Ramos (cell line): ENCODE measurements around the gene DOK4.

ENCODE experiments used
- in situ Hi-C: fragments of 300-500 bp; cut with MboI; formaldehyde crosslinking; loops from one replicate; pipeline ENCODE4 v1.14.3; 2022; ENCODE audit warnings: low sequenced_read_pairs; ENCODE audit not compliant: unreplicated experiment

DOK4 gene

GRCh38 chr16:57522960-57523359 lies 36.7 kb upstream of the DOK4 start:
- in situ Hi-C loops, result no loop called here

GRCh38 chr16:57519796-57520360 lies 33.6 kb upstream of the DOK4 start:
- in situ Hi-C loops, result loop anchor here (5.0 kb wide), 2 partner anchors 98 to 218 kb away; no protein-coding TSS in a partner anchor

DNA sequence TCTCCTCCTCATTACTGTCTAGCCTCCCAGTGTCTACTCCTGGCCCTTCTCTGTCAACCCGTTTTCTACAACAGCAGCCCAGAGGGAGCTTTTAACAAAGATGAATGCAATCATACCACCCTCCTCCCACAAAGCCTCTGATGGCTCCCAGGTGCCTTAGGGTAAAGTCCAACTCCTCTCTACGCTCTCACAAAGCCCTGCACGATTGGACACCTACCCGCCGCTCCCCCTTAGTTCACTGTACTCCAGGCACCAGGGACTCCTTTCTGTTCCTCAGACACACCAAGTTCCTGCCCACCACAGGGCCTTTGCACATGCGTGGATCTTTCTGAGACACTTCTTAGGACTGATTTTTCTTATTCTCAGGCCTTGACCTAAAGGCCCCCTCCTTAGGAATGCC lies 32.6 kb upstream of the DOK4 start:
- in situ Hi-C loops, result loop anchor here (5.0 kb wide), 2 partner anchors 97 to 217 kb away; no protein-coding TSS in a partner anchor

- in situ Hi-C loops, result loop anchor here (5.0 kb wide), 2 partner anchors 96 to 216 kb away; no protein-coding TSS in a partner anchor
Observed at GRCh38 chr16:57518520-57518919, 32.2 kb upstream of the DOK4 start.

DNA sequence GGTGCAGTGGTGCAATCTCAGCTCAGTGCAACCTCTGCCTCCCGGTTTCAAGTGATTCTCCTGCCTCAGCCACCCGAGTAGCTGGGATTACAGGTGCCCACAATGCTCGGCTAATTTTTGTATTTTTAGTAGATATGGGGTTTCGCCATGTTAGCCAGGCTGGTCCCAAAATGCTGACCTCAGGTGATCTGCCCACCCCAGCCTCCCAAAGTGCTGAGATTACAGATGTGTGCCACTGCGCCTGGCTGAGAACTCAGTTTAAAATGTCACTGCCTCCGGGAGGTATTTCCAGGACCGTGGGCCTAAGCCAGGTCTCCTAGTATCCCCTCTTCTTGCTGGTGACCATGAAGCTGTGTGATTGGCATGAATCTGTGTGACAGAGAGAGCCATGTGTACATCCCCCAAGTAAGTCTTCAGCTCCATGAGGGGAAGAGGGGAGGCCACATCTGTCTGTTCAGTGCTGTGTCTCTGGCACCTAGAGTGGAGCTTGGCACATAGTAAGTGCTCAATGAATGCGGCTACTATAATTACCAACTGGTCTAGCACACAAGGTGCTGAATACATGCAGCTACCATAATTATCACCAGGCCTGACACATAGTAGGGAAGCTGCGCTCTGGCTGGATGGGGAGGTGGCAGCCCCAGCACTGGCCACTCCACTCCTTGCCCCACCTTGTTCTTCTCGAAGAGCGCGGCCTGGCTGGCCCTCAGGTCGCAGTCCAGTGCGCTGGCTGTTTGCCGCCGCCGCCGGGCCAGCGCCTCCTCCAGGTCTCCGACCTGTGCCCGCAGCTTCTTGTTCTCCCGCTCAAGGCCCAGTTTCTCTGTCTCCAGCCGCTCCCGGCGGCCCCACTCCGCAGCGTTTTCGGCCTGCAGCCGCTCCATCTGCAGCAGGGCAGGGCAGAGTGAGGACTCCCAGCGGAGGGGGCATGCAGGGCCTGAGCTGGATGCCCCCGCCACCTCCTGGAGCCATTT lies 31.4 kb upstream of the DOK4 start:
- in situ Hi-C loops, result loop anchor here (5.0 kb wide), 2 partner anchors 95 to 215 kb away; no protein-coding TSS in a partner anchor

DNA sequence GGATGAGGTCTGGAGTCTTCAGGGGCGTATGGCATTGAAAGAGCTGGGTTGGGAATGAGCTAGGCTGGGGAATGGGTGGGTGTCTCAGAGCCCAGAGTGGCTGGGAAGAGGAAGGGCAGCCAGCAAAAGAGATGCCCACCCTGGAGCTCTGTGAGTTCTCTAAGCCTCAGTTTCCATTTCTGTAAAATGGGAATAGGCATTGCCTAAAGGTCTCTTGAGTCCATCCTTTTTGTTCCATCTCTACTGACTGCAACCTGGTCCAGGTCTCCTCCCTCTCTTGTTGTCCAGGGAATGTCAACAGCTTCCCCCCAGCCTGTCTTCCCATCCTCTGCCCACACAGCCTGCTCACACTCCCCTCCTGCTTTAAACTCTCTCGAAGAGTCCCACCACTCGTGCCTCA lies 30.5 kb upstream of the DOK4 start:
- in situ Hi-C loops, result loop anchor here (5.0 kb wide), 2 partner anchors 94 to 214 kb away; no protein-coding TSS in a partner anchor

DNA sequence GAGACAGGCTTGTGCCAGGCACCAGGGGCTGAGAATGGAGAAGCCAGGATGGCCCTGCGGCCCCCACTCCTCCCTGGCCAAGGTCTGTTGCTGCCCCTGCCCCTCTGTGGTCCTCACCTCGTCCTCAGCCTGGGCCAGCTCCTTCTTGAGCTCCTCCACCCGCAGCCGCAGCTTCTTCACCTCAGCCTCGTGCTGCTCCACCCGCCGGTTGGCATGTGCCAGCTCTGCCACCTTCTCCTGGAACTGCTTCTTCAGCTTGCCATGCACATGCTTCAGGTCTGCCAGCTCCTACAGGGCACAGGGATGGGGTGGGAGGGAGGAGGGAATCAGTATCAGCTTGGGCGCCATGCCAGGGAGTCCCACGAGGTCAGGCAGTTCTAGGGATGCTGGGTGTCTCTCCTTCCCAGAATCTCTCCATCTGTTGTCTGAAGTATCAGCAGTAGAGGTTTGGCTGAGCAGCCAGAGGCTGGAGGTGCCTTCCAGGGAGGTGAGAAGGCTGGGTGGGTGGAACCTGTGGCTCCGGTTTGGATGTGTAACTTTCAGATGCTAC lies 30.0 kb upstream of the DOK4 start:
- in situ Hi-C loops, result loop anchor here (5.0 kb wide), 2 partner anchors 94 to 214 kb away; no protein-coding TSS in a partner anchor

- in situ Hi-C loops, result loop anchor here (5.0 kb wide), 2 partner anchors 93 to 213 kb away; no protein-coding TSS in a partner anchor
Observed at GRCh38 chr16:57514791-57515600, 28.7 kb upstream of the DOK4 start.

DNA sequence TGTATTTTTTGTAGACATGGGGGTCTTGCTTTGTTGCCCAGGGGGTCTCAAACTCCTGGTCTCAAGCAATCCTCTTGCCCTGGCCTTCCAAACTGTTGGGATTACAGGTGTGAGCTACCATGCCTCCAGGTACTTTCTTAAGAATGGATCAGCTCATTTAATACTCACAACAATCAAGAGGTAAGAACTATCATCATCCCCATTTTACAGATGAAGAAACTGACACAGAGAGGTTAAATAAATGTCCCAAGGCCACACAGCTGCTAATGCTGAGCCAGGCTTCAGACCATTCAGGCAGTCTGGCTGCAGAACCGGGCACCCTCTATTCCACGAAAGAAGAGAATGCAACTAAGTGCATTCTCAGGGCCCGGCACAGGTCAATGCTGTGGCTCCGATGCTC lies 28.1 kb upstream of the DOK4 start:
- in situ Hi-C loops, result no loop called here

- in situ Hi-C loops, result no loop called here
Observed at GRCh38 chr16:57513371-57514102, 27.2 kb upstream of the DOK4 start.

DNA sequence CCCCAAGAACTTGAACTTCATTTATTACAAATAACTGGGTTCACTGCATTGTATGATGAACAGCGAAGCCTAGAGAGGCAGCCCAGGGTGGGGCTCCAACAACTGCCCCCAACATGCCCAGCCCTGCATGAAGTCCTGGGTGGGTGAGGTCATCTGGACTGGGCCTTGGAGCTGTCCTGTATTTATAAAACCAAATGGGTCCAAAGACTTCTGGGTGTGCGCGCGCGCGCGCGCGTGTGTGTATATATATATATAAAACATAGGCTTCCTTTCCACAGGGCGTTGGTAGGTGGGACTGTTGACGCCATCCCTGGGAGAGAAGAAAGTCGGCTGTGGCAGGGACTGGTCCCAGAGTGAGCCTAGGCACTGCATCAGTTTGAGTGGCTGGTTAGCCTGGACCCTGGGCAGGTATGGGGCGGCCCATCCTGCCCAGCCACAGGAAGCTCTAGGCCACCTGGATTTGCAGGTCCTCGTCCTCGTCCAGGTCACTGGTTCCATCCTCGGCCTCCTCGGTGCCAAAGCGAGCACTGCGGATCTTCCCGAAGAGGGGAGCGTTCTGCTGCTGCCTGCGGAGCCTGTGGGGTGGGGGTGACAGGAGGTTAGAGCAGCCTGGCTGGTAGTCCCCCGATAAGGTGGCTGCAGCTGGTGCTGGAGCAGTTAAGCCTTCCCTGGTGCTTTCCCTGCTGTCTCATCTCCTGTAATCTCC lies 26.2 kb upstream of the DOK4 start:
- in situ Hi-C loops, result no loop called here

DNA sequence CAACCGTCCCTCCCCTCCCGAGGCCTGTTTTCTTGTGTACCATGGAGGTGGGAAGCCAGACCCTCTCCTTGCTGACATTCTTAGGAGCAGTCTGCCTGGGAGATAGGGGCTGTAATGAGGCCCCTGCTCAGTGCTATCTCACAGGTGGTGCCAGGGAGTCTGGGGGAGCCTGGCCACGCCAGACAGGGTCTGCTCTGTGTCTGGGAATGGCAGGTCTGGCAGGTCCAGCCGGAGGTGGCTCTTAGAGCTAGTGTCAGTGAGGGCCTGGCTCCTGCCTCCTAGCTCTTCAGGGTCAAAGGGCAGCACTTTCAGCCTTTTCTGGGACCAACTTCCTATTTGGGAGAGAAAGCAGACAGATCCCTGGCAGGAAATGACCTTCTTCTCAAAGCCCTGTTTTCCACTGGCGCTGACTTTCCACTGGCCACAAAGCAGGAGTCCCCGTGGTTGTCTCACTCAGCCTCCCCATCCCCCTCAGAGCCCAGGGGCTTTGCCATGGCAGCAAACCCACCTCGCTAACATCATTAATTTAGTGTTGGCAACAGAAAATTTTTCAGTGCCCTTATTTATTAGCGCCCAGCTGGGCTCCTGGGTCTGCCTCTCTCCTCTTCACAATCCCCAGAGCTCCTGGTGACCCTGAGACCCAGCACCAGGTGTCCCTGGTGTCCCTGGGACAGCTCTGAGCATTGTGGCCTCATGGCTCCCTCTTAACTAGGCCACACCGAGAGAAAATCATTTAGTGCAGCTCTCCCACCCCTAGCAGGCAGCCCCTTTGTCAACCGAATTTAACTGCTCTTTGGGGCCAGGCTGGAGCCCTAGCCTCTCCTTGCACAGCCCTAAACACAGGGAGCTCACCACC lies 24.0 kb upstream of the DOK4 start:
- in situ Hi-C loops, result no loop called here

- in situ Hi-C loops, result no loop called here
Observed at GRCh38 chr16:57509231-57509923, 23.1 kb upstream of the DOK4 start.

DNA sequence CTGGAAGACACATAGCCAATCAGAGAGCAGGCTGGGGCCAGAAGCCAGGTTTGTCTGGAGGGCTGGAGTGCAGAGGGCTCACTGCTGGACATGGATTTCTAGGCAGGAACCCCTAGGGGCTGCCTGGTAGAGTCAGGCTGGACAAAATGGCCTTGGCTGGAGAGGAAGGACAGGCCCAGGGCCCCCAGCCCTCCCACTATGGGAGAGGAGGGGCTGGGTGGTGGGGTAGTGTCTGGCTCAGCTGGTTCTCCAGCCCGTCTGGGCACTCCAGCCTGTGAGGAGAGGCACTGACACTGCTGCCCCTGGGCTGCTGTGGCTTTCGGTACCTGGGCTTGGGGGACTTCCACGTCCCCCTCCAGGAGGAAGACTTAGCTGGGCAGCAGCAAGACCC lies 21.7 kb upstream of the DOK4 start:
- in situ Hi-C loops, result no loop called here

DNA sequence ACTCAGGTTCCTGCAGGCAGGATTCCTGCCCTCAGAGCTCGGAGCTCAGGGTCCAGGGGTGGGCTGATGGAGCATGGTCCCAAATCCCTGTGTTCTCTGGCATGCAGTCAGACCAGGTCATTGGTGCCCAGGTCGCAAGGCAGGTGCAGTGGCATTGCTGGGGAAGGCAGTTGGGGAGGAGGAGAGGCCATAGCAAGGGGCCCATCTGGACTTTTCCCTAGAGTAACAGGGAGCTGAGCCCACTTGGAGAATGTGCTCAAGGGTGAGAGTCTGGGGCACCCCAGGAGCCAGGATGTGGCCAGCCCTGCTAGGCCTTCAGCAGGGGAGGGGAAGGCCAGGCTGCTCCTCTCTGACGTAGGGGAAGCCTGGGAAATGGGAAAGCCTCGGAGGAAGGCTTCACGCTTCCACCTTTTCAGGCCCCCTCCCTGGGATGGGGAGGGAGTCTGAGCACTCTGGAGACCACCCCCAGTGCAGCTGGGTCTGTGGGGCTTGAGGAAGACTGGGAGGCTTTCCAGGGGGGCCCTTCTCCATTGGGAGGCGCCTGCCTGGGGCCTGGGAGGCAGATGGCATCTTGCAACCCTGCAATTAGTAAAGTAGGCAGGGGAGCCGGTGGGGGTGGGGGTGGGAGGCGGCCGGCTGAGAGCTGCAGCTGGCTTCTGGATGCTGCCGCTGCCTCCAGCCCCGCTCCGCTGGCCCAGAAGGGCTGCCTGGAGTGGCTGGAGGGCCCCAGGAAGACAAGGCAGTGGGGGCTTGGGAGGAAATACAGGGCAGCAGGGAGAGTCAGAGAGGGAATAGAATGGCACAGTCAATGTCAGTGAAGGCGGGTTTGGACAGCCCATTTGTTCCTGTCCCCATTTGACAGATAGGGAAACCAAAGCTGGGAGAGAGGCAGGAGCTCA lies 21.1 kb upstream of the DOK4 start:
- in situ Hi-C loops, result no loop called here

GRCh38 chr16:57505169-57505568 lies 18.9 kb upstream of the DOK4 start:
- in situ Hi-C loops, result no loop called here
